Stimulated activated CD8-positive, alpha-beta memory T cell treated with anti-CD3 and anti-CD28 coated beads, Interleukin-7, amount 100 ng/mL, for 24 hours (primary cell): ENCODE results near the gene NT5DC2.

Experiments used
- DNase-seq: peaks from one replicate; pipeline ENCODE4 v3.0.0-alpha.2; 2020; ENCODE audit warnings: low read depth

Gene NT5DC2

GRCh38 chr3:52487788-52488691, 45.6 kb downstream of the NT5DC2 start:
- no peak for DNase-seq

- no peak for DNase-seq
Measured at GRCh38 chr3:52487050-52487787, 46.4 kb downstream of the NT5DC2 start.

GRCh38 chr3:52484680-52485461, 48.8 kb downstream of the NT5DC2 start:
- DNase-seq = no peak

GRCh38 chr3:52483577-52484381, 49.9 kb downstream of the NT5DC2 start:
- no peak for DNase-seq

- DNase-seq = no peak
Measured at GRCh38 chr3:52483081-52483480, 50.6 kb downstream of the NT5DC2 start.

GRCh38 chr3:52481819-52482521, 51.7 kb downstream of the NT5DC2 start:
- no peak for DNase-seq

GRCh38 chr3:52480768-52481715, 52.6 kb downstream of the NT5DC2 start:
- no peak for DNase-seq

- DNase-seq = no peak
Measured at GRCh38 chr3:52479877-52480575, 53.6 kb downstream of the NT5DC2 start.

GRCh38 chr3:52479037-52479876, 54.4 kb downstream of the NT5DC2 start:
- no peak for DNase-seq

GRCh38 chr3:52477796-52478095, 55.9 kb downstream of the NT5DC2 start:
- no peak for DNase-seq

- DNase-seq = no peak
Measured at GRCh38 chr3:52477076-52477795, 56.4 kb downstream of the NT5DC2 start.
